GM12874 (cell line): ENCODE results near the gene FNDC3A.

Source experiments
- CTCF ChIP-seq: IDR thresholded peaks from 2 replicates; pipeline ENCODE4 v1.5.1; 2011; ENCODE audit warnings: low read depth, mild to moderate bottlenecking, control low read depth, low read length, moderate library complexity; ENCODE audit not compliant: insufficient read depth

The FNDC3A gene

GRCh38 chr13:49026851-49027250, 51.1 kb downstream of the FNDC3A start:
- TF ChIP-seq CTCF, result no peak

GRCh38 chr13:49029570-49029969, 53.9 kb downstream of the FNDC3A start:
- TF ChIP-seq CTCF, result no peak

GRCh38 chr13:49030213-49030612, 54.5 kb downstream of the FNDC3A start:
- no peak for TF ChIP-seq CTCF

GRCh38 chr13:49040872-49041271, 65.2 kb downstream of the FNDC3A start:
- no peak for TF ChIP-seq CTCF

- TF ChIP-seq CTCF, result no peak
Observed at GRCh38 chr13:49042476-49042875, 66.8 kb downstream of the FNDC3A start.

GRCh38 chr13:49044008-49044407, 68.3 kb downstream of the FNDC3A start:
- no peak for TF ChIP-seq CTCF

- no peak for TF ChIP-seq CTCF
Observed at GRCh38 chr13:49044836-49045235, 69.1 kb downstream of the FNDC3A start.

- no peak for TF ChIP-seq CTCF
Observed at GRCh38 chr13:49046002-49046401, 70.3 kb downstream of the FNDC3A start.
